ENCODE data around the gene FERMT3. TPM values are rescaled to one million over a fixed set of nuclear protein-coding genes. Genes with fewer than 3 reads are reported as not detected.

FERMT3 gene
- total RNA-seq, 1 experiment from 2014 or later: 4.3 TPM

- Mint-ChIP-seq H3K27ac (ENCODE audit: unreplicated experiment) (no peak overlapping the region), H3K4me3 (ENCODE audit: unreplicated experiment) (no peak overlapping the region), H3K36me3 (ENCODE audit: insufficient read depth, unreplicated experiment) (peaks cover 52% of the 10 kb centered on the region), H3K4me1 (ENCODE audit: low read depth, unreplicated experiment) (peaks cover 12% of the 10 kb centered on the region), H3K9me3 (ENCODE audit: unreplicated experiment) (no peaks in the 10 kb centered on the region), H3K27me3 (ENCODE audit: insufficient read depth, unreplicated experiment) (no peaks in the 10 kb centered on the region)
- BruUV-seq (replicated peaks): TSS peak; percentile 70
- DNase-seq: peak in 1 of 2 experiments; percentile 87
- no peaks in the 10 kb centered on the region for H3K9me3 ChIP-seq
- CTCF ChIA-PET: interaction anchor here (0.7 to 3.1 kb wide), 17 partner anchors 10 to 829 kb away, joined by 3 to 19 read pairs (median 4); partner anchors contain the start of genes ARL2, ESRRA and MACROD1
- intact Hi-C loops (cut with micrococcal nuclease; ENCODE audit: unreplicated experiment): loop anchor here (1.0 to 5.0 kb wide), 3 partner anchors 20 to 87 kb away; partner anchors contain the start of gene FKBP2
- peaks cover 16% of the 10 kb centered on the region for H3K4me1 ChIP-seq
- peak overlapping the region; percentile 55 for H3K4me3 ChIP-seq (ENCODE audit: low read depth, low read length)
- H3K36me3 ChIP-seq (ENCODE audit: control insufficient read depth, insufficient read depth, low read length): no peaks in the 10 kb centered on the region; the same call in 1 of the 2 replicates
- H3K27me3 ChIP-seq (replicated peaks; ENCODE audit: control insufficient read depth, insufficient read depth, low read length): no peaks in the 10 kb centered on the region
- POLR2A ChIA-PET: interaction anchor here (0.5 to 2.5 kb wide), 20 partner anchors 15 to 1719 kb away, joined by 3 to 33 read pairs (median 4); partner anchors contain the start of genes FKBP2, MACROD1, MARK2 and MTA2
- TF ChIP-seq CTCF (IDR thresholded peaks at IDR 0.05; ENCODE audit: insufficient read depth in 1 of 2, low read depth in 1 of 2, low read length in 1 of 2, severe bottlenecking in 1 of 2, unreplicated experiment in 1 of 2): peak; percentile 18 to 59
Measured at GRCh38 chr11:64185175-64185692, 21.3 kb upstream of the FERMT3 start.

- BruUV-seq (replicated peaks): no TSS peak
- intact Hi-C loops (cut with micrococcal nuclease; ENCODE audit: unreplicated experiment): loop anchor here (1.0 to 5.0 kb wide), 3 partner anchors 21 to 86 kb away; partner anchors contain the start of gene FKBP2
- Mint-ChIP-seq H3K27me3 (ENCODE audit: insufficient read depth, unreplicated experiment) (no peaks in the 10 kb centered on the region), H3K4me3 (ENCODE audit: unreplicated experiment) (no peak within 1 kb of the TSS), H3K4me1 (ENCODE audit: low read depth, unreplicated experiment) (peaks cover 12% of the 10 kb centered on the region), H3K36me3 (ENCODE audit: insufficient read depth, unreplicated experiment) (peaks cover 59% of the 10 kb centered on the region), H3K27ac (ENCODE audit: unreplicated experiment) (no peak within 1 kb of the TSS), H3K9me3 (ENCODE audit: unreplicated experiment) (no peaks in the 10 kb centered on the region)
- no peaks in the 10 kb centered on the region for H3K9me3 ChIP-seq
- POLR2A ChIA-PET: interaction anchor here (0.6 to 2.5 kb wide), 17 partner anchors 16 to 1720 kb away, joined by 3 to 33 read pairs (median 4); partner anchors contain the start of genes FKBP2, MACROD1, MARK2 and MTA2
- peak in 1 of 2 experiments; percentile 60 for TF ChIP-seq CTCF (IDR thresholded peaks at IDR 0.05; ENCODE audit: insufficient read depth in 1 of 2, low read depth in 1 of 2, low read length in 1 of 2, severe bottlenecking in 1 of 2, unreplicated experiment in 1 of 2)
- peak; percentile 99 to 100 for DNase-seq
- H3K36me3 ChIP-seq (ENCODE audit: control insufficient read depth, insufficient read depth, low read length): no peaks in the 10 kb centered on the region; the same call in 1 of the 2 replicates
- H3K4me1 ChIP-seq: peaks cover 16% of the 10 kb centered on the region
- peak within 1 kb of the TSS; percentile 55 for H3K4me3 ChIP-seq (ENCODE audit: low read depth, low read length)
- H3K27me3 ChIP-seq (replicated peaks; ENCODE audit: control insufficient read depth, insufficient read depth, low read length): no peaks in the 10 kb centered on the region
- CTCF ChIA-PET: interaction anchor here (0.8 to 3.1 kb wide), 16 partner anchors 11 to 169 kb away, joined by 3 to 19 read pairs (median 4); partner anchors contain the start of genes ESRRA and MACROD1
Measured at GRCh38 chr11:64185693-64186491, 20.6 kb upstream of the FERMT3 start, which contains the start of gene STIP1. STIP1 (plus strand) TSS chr11:64186171; CDS start chr11:64186262, 91 bp downstream.
